ENCODE data around the gene STEEP1. TPM values are rescaled to one million over a fixed set of nuclear protein-coding genes. Genes with fewer than 3 reads are reported as not detected.

STEEP1 gene
- total RNA-seq, 2 donors from 2014 or later: 21.3 to 23.8 TPM

DNA sequence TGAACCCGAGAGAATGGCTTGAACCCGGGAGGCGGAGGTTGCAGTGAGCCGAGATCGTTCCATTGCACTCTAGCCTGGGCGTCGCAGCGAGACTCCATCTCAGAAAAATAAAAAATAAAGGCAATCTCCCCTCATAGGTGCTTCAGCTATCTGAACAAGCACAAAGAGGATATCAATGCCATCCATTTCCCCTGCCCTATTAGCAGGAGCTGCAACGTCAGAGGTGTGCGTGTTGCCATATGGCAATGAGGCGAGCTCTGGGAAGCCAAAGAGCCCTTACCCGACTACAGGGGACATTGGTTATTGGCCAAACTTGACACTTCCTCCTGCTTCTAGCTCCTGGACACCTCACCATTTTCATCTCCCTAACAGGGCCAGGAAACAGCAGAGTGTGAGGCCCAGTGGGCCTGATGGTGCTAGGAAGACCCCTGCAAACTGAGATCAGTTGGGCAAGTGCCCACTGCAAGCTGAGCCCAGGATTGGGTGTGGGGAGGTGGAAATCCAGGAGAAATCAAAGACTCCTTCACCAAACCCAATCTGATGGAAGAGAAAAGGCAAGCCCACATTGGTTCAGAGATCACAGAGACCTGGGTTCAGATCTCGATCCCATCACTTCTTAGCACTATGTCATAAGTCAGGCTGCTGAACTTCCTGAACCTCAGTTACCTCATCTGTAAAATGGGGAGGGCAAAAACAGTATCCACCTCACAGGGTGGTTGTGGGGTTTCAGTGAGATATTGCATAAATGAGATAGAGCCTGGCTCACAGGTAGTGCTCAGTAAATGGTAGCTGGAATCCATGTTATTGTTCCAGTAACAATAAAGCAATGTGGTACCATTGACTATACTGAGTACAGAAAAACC, 75.8 kb downstream of the STEEP1 start:
- no peaks in the 10 kb centered on the region for H3K27me3 Mint-ChIP-seq
- no peak overlapping the region for H3K4me3 Mint-ChIP-seq
- ATAC-seq (no peak), DNase-seq (no peak)
- H3K27ac Mint-ChIP-seq: no peak overlapping the region
- no peaks in the 10 kb centered on the region for H3K9me3 ChIP-seq (ENCODE audit: control insufficient read depth, low read length, poor library complexity, severe bottlenecking)
- H3K4me1 Mint-ChIP-seq: no peaks in the 10 kb centered on the region
- H3K36me3 Mint-ChIP-seq (ENCODE audit: low read depth): no peaks in the 10 kb centered on the region

DNA sequence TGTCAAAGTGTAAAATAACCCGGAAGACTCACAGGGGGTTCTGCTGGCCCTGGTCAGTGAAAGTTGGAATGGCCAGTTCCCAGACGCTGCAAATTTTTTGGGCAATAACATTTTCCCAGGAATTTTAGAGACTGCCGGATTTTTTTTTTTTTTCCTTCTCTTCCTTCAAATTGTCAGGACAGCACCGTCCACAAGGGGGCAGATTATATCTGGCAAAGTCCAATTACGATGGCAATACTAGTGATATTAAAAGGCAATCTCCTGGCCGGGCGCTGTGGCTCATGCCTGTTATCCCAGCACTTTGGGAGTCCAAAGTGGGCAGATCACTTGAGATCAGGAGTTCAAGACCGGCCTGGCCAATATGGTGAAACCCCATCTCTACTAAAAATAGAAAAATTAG, 76.5 kb downstream of the STEEP1 start:
- Mint-ChIP-seq H3K36me3 (ENCODE audit: low read depth) (no peaks in the 10 kb centered on the region), H3K27ac (no peak overlapping the region), H3K27me3 (no peaks in the 10 kb centered on the region), H3K4me1 (no peaks in the 10 kb centered on the region), H3K4me3 (no peak overlapping the region)
- no peaks in the 10 kb centered on the region for H3K9me3 ChIP-seq (ENCODE audit: control insufficient read depth, low read length, poor library complexity, severe bottlenecking)
- peak; percentile 37 for ATAC-seq
- no peak for DNase-seq

Other genes starting within 250 kb of the STEEP1 start
- gene SLC25A43, start 166.1 kb downstream of the STEEP1 start, total RNA-seq: 1 to 10 TPM; 3.6 to 6.1 TPM
- gene SLC25A5, start 97.0 kb downstream of the STEEP1 start, total RNA-seq: 100 to 1,000 TPM; 153 to 157 TPM
- 10 to 100 TPM; 75.3 to 87.2 TPM for gene UBE2A, start 9.2 kb upstream of the STEEP1 start, total RNA-seq
- gene NKRF, start 41.0 kb upstream of the STEEP1 start, total RNA-seq: 10 to 100 TPM in 1 of 2 donors, 1 to 10 TPM in 1; 9.9 to 10.8 TPM
- 100 to 1,000 TPM; 150 to 163 TPM for gene SEPTIN6, start 127.8 kb upstream of the STEEP1 start, total RNA-seq
- under 1 TPM in 1 of 2 donors, not detected in 1; 0.65 TPM for gene SOWAHD, start 193.2 kb upstream of the STEEP1 start, total RNA-seq
- 1,000 to 10,000 TPM; 3,854 to 3,913 TPM for gene RPL39, start 226.2 kb upstream of the STEEP1 start, total RNA-seq

All from T-helper 17 cell (primary cell).